Right ventricle myocardium superior (tissue), 1 donor: Measurements from ENCODE around the gene TPH2. TPM values are rescaled to one million over a fixed set of nuclear protein-coding genes. Genes with fewer than 3 reads are reported as not detected.

ENCODE experiments used
- ATAC-seq: fragments of 200-7000 bp; cut with Tn5 transposase; one replicate; pipeline ENCODE4 v1.9.1; 2020; ENCODE audit warnings: mild to moderate bottlenecking; ENCODE audit not compliant: poor library complexity
- DNase-seq: peaks from one replicate; pipeline ENCODE4 v3.0.0-alpha.2; 2020
- intact Hi-C: fragments of 100-400 bp; cut with DNase I; formaldehyde crosslinking; loops from one replicate; pipeline ENCODE4 v1.11.2; 2022
- total RNA-seq: library from RNA; stranded (reverse); fragmentation: NEBNext Ultra II Directional; extraction: Animal tissue kit (Norgen Biotek cat#: 25700); gene quantifications from one replicate; pipeline ENCODE4 v1.2.1, GENCODE V29; 2021
- donor health status: DM: no; HTN: yes; CAD: no; lungs with severe emphysema.

Gene TPH2
- total RNA-seq, 1 donor from 2014 or later: not detected

- ATAC-seq (no peak), DNase-seq (no peak)
- intact Hi-C loops: no loop called here
Measured at GRCh38 chr12:72018036-72018435, 79.4 kb downstream of the TPH2 start.

- ATAC-seq: no peak
- no peak for DNase-seq
- intact Hi-C loops: no loop called here
Measured at GRCh38 chr12:72024613-72025012, 86.0 kb downstream of the TPH2 start.

GRCh38 chr12:72025524-72025923 lies 86.9 kb downstream of the TPH2 start:
- intact Hi-C loops: no loop called here

GRCh38 chr12:72028966-72029365 lies 90.3 kb downstream of the TPH2 start:
- intact Hi-C loops: no loop called here
- no peak for ATAC-seq

More at GRCh38 chr12:72025524-72025923, 86.9 kb downstream of the TPH2 start:
- no peak for DNase-seq
- no peak for ATAC-seq

GRCh38 chr12:72030277-72030676 lies 91.6 kb downstream of the TPH2 start:
- intact Hi-C loops: no loop called here
- DNase-seq (no peak), ATAC-seq (no peak)

More at GRCh38 chr12:72028966-72029365, 90.3 kb downstream of the TPH2 start:
- DNase-seq: no peak

- ATAC-seq: no peak
- no peak for DNase-seq
- intact Hi-C loops: no loop called here
Measured at GRCh38 chr12:72031066-72031465, 92.4 kb downstream of the TPH2 start.

GRCh38 chr12:72033991-72034390 lies 95.3 kb downstream of the TPH2 start:
- no peak for DNase-seq
- ATAC-seq: no peak
- intact Hi-C loops: no loop called here

- intact Hi-C loops: no loop called here
- no peak for DNase-seq
- ATAC-seq: no peak
Measured at GRCh38 chr12:72035625-72036024, 97.0 kb downstream of the TPH2 start.

GRCh38 chr12:72036393-72036792 lies 97.7 kb downstream of the TPH2 start:
- ATAC-seq: no peak

GRCh38 chr12:72037006-72037795 lies 98.6 kb downstream of the TPH2 start:
- DNase-seq (no peak), ATAC-seq (no peak)
- intact Hi-C loops: no loop called here

More at GRCh38 chr12:72036393-72036792, 97.7 kb downstream of the TPH2 start:
- intact Hi-C loops: no loop called here
- no peak for DNase-seq

GRCh38 chr12:72041811-72042210 lies 103.2 kb downstream of the TPH2 start:
- ATAC-seq (no peak), DNase-seq (no peak)
- intact Hi-C loops: no loop called here

GRCh38 chr12:72053604-72054003 lies 115.0 kb downstream of the TPH2 start:
- intact Hi-C loops: no loop called here
- DNase-seq (no peak), ATAC-seq (no peak)

GRCh38 chr12:72054511-72054910 lies 115.9 kb downstream of the TPH2 start:
- ATAC-seq: no peak
- intact Hi-C loops: no loop called here
- DNase-seq: no peak

- ATAC-seq: no peak
- DNase-seq: no peak
- intact Hi-C loops: no loop called here
Measured at GRCh38 chr12:72057330-72057914, 118.8 kb downstream of the TPH2 start.

GRCh38 chr12:72063073-72063472 lies 124.4 kb downstream of the TPH2 start:
- intact Hi-C loops: no loop called here

GRCh38 chr12:72071030-72071429 lies 132.4 kb downstream of the TPH2 start:
- DNase-seq (no peak), ATAC-seq (no peak)
- intact Hi-C loops: no loop called here

More at GRCh38 chr12:72063073-72063472, 124.4 kb downstream of the TPH2 start:
- ATAC-seq (no peak), DNase-seq (no peak)

- intact Hi-C loops: no loop called here
- no peak for DNase-seq
- no peak for ATAC-seq
Measured at GRCh38 chr12:72072592-72073212, 134.1 kb downstream of the TPH2 start.

- ATAC-seq (no peak), DNase-seq (no peak)
- intact Hi-C loops: no loop called here
Measured at GRCh38 chr12:72074065-72074464, 135.4 kb downstream of the TPH2 start.

- no peak for ATAC-seq
- no peak for DNase-seq
- intact Hi-C loops: no loop called here
Measured at GRCh38 chr12:72074956-72075355, 136.3 kb downstream of the TPH2 start.

- DNase-seq (no peak), ATAC-seq (no peak)
- intact Hi-C loops: no loop called here
Measured at GRCh38 chr12:72075401-72075800, 136.8 kb downstream of the TPH2 start.
